ENCODE results near the gene OLFML1. TPM values are rescaled to one million over a fixed set of nuclear protein-coding genes. Genes with fewer than 3 reads are reported as not detected.

Gene OLFML1
- total and polyA plus RNA-seq, 2 of the 8 experiments (the other 6 are each of a cell fraction or from before 2014, with no cell fraction given) = 0.24 TPM; not detected in 1

- H3K56ac ChIP-seq (replicated peaks; ENCODE audit: insufficient read length, low read depth, low read length) = no peak overlapping the region
- no peak overlapping the region for H2BK12ac ChIP-seq (ENCODE audit: low read depth, low read length)
- no peak overlapping the region for H3K9ac ChIP-seq (replicated peaks in 1 of 4; ENCODE audit: extremely low read depth in 1 of 4, low read depth in 3 of 4, low read length in 3 of 4)
- H4K8ac ChIP-seq (ENCODE audit: extremely low read depth, insufficient read depth, low read length) = no peak overlapping the region
- CTCF ChIA-PET (ENCODE audit: partially characterized antibody) = interaction anchor here (0.6 to 7.6 kb wide), 27 partner anchors 10 to 454 kb away, joined by 3 to 54 read pairs (median 5); no protein-coding TSS in a partner anchor
- no peak overlapping the region for H2BK20ac ChIP-seq (ENCODE audit: low read length)
- POLR2A ChIA-PET (ENCODE audit: partially characterized antibody) = no interaction called here
- no peak overlapping the region for H2BK120ac ChIP-seq (replicated peaks; ENCODE audit: low read depth, low read length)
- no peak overlapping the region for H3K4ac ChIP-seq (replicated peaks; ENCODE audit: insufficient read length, low read depth, low read length)
- no peak overlapping the region for H2AFZ ChIP-seq (ENCODE audit: low read length)
- 90% methylated on average over 4 of the region's 4 CpGs; no CpG with 5 or more reads in 1 of the 2 experiments for WGBS, 2 experiments (ENCODE audit: extremely low coverage in 1 of 2, insufficient coverage in 1 of 2, insufficient read length in 1 of 2, insufficient replicate concordance in 2 of 2, low coverage in 1 of 2, low lambda C conversion rate in 2 of 2, missing lambda C conversion rate in 1 of 2)
- peaks cover 0 to 7% (median 4%) of the 10 kb centered on the region in 4 experiments; a peak in 4 of 7 replicates for H3K4me1 ChIP-seq (replicated peaks in 1 of 4; ENCODE audit: control insufficient read depth in 3 of 4, insufficient read depth in 4 of 4, low read length in 3 of 4)
- TF ChIP-seq TAF7 (optimal IDR thresholded peaks at IDR 0.05; ENCODE audit: borderline replicate concordance, low read depth, low read length) (no peak), SP1 (IDR thresholded peaks at IDR 0.05; ENCODE audit: low read depth, low read length) (no peak), SP2 (IDR thresholded peaks at IDR 0.05; ENCODE audit: low read length) (no peak), ASH2L (IDR thresholded peaks at IDR 0.05; ENCODE audit: low read length) (no peak)
- no peak for FAIRE-seq
- H2BK15ac ChIP-seq (ENCODE audit: low read length) = no peak overlapping the region
- no peak overlapping the region for H2AK5ac ChIP-seq (ENCODE audit: low read depth, low read length)
- no peak overlapping the region for H3K4me3 ChIP-seq (ENCODE audit: extremely low read depth in 1 of 4, insufficient read depth in 2 of 4, low read depth in 3 of 4, low read length in 4 of 4)
- H3K27ac ChIP-seq (ENCODE audit: low read depth, low read length) = no peak overlapping the region
- H3K79me2 ChIP-seq (ENCODE audit: control insufficient read depth in 1 of 2, insufficient read depth in 2 of 2, low read length in 2 of 2) = no peaks in the 10 kb centered on the region
- no peaks in the 10 kb centered on the region for H3K9me3 ChIP-seq (ENCODE audit: insufficient read depth in 2 of 2, low read depth in 1 of 2, low read length in 1 of 2)
- no peak overlapping the region for H3K23ac ChIP-seq (ENCODE audit: insufficient read length)
- H3K27me3 ChIP-seq (replicated peaks in 1 of 4; ENCODE audit: control insufficient read depth in 3 of 4, extremely low read depth in 1 of 4, insufficient read depth in 3 of 4, low read length in 3 of 4) = no peaks in the 10 kb centered on the region
- no peak overlapping the region for H3K14ac ChIP-seq (ENCODE audit: insufficient read length)
- H3K4me2 ChIP-seq (ENCODE audit: insufficient read depth in 1 of 2, low read depth in 2 of 2, low read length in 2 of 2) = no peak overlapping the region
- H3K36me3 ChIP-seq (ENCODE audit: control insufficient read depth in 2 of 4, insufficient read depth in 4 of 4, low read length in 3 of 4) = no peaks in the 10 kb centered on the region
- H4K91ac ChIP-seq (replicated peaks; ENCODE audit: insufficient read length, low read length) = no peak overlapping the region
- no peaks in the 10 kb centered on the region for H3K23me2 ChIP-seq (ENCODE audit: low read depth, low read length)
- no peaks in the 10 kb centered on the region for H4K20me1 ChIP-seq (replicated peaks in 1 of 2; ENCODE audit: control insufficient read depth in 1 of 2, insufficient read depth in 2 of 2, low read length in 2 of 2)
- no peak overlapping the region for H4K5ac ChIP-seq (ENCODE audit: insufficient read length, low read depth, low read length)
- H3K18ac ChIP-seq (ENCODE audit: extremely low read depth, low read length) = no peak overlapping the region
- no peak overlapping the region for H2BK5ac ChIP-seq (ENCODE audit: low read depth, low read length)
- DNase-seq (ENCODE audit: low read depth in 1 of 2, low spot score in 2 of 2) = no peak
- no peaks in the 10 kb centered on the region; the same call in 1 of the 2 replicates for H3K79me1 ChIP-seq (ENCODE audit: low read depth, low read length)
Measured at GRCh38 chr11:7549681-7550080, 64.4 kb downstream of the OLFML1 start.
